K562 (cell line): ENCODE measurements around the gene NSF. TPM values are rescaled to one million over a fixed set of nuclear protein-coding genes. Genes with fewer than 3 reads are reported as not detected.

Source experiments
- ATAC-seq: fragments of 200-7000 bp; cut with Tn5 transposase; 3 replicates; pipeline ENCODE4 v1.9.1; 2020; ENCODE audit warnings: moderate library complexity
- BruUV-seq: library from RNA; stranded (reverse); fragments of 400-500 nt; replicated peaks from 2 replicates; lab custom pipeline; 2021; lab: Mats Ljungman, UMichigan
- CTCF ChIA-PET: fragments of 300-600 bp; formaldehyde crosslinking; extraction: SDS; loops from one replicate; lab custom pipeline; 2021; ENCODE audit warnings: low intra/inter-chr PET ratio; lab: Yijun Ruan, JAX
- POLR2A ChIA-PET: fragments of 300-600, 350-650 bp; sonication (Branson Sonifier 250); formaldehyde crosslinking; extraction: SDS; loops from one replicate; lab custom pipeline; 2021; ENCODE audit warnings: antibody characterized with exemption, inconsistent platforms; lab: Yijun Ruan, JAX
- DNase-seq, 4 experiments: peaks; one replicate each; pipeline versions ENCODE4 v3.0.0 to v3.0.0-alpha.2; 2011 to 2018; ENCODE audit warnings: low spot score in 3 of 4, mixed read lengths in 3 of 4; ENCODE audit errors: extremely low read depth in 1 of 4
- FAIRE-seq: peaks from 2 replicates; lab custom pipeline; 2011; peaks lifted over from hg19 to GRCh38; lab: Jason Lieb, UNC
- H2AFZ ChIP-seq: 2 replicates; pipeline ENCODE4 v1.6.0; 2011; ENCODE audit warnings: low read depth, low read length, control low read depth, inconsistent platforms
- H3K27ac ChIP-seq: fragments of 200-600 bp; 3 replicates; pipeline ENCODE4 v1.8.0; 2011; ENCODE audit warnings: low read depth, mild to moderate bottlenecking, control low read depth, inconsistent platforms, low read length, moderate library complexity, mixed read lengths; ENCODE audit errors: extremely low read depth
- H3K27me3 ChIP-seq, 2 experiments: fragments of 300-600 bp in 1 of 2; 2 replicates in 1 of 2; 3 replicates in 1 of 2; pipeline versions ENCODE4 v1.6.0 to v1.8.0; 2011; ENCODE audit warnings: inconsistent platforms in 2 of 2, low read length in 2 of 2, mild to moderate bottlenecking in 1 of 2, mixed read lengths in 1 of 2, moderate library complexity in 1 of 2; ENCODE audit not compliant: control insufficient read depth in 2 of 2, insufficient read depth in 2 of 2
- H3K36me3 ChIP-seq: fragments of 300-600 bp; 3 replicates; pipeline ENCODE4 v1.8.0; 2011; ENCODE audit warnings: mild to moderate bottlenecking, low read length, inconsistent platforms; ENCODE audit not compliant: control insufficient read depth, insufficient read depth
- H3K4me1 ChIP-seq, 2 experiments: fragments of 200-600 bp in 1 of 2; replicated peaks in 1 of 2; 2 replicates in 1 of 2; 3 replicates in 1 of 2; pipeline versions ENCODE4 v1.5.1 to v1.8.0; 2011; ENCODE audit warnings: inconsistent platforms in 2 of 2, low read length in 2 of 2, mild to moderate bottlenecking in 1 of 2, mixed read lengths in 1 of 2, moderate library complexity in 1 of 2; ENCODE audit not compliant: control insufficient read depth in 2 of 2, insufficient read depth in 2 of 2
- H3K4me2 ChIP-seq: 2 replicates; pipeline ENCODE4 v1.6.1; 2011; ENCODE audit warnings: low read length, control low read depth, inconsistent platforms, mixed read lengths; ENCODE audit not compliant: insufficient read depth
- H3K4me3 ChIP-seq: fragments of 200-600 bp; sonication (generic), shearing (Covaris generic); 2 replicates; pipeline ENCODE4 v1.5.1; 2016; ENCODE audit warnings: control low read depth, inconsistent platforms
- H3K79me2 ChIP-seq: fragments of 200-600 bp; 3 replicates; pipeline ENCODE4 v1.8.0; 2011; ENCODE audit warnings: low read length, inconsistent platforms; ENCODE audit not compliant: control insufficient read depth, insufficient read depth
- H3K9ac ChIP-seq, 2 experiments: 2 replicates each; pipeline versions ENCODE4 v1.6.0 to v1.6.1; 2011; ENCODE audit warnings: low read depth in 2 of 2, low read length in 2 of 2, control low read depth in 1 of 2, inconsistent platforms in 1 of 2, mild to moderate bottlenecking in 1 of 2, mixed read lengths in 1 of 2; ENCODE audit not compliant: insufficient read depth in 1 of 2
- H3K9me1 ChIP-seq: one replicate; pipeline ENCODE4 v1.6.0; 2011; ENCODE audit warnings: inconsistent platforms, mild to moderate bottlenecking, low read length, moderate library complexity; ENCODE audit not compliant: control insufficient read depth, insufficient read depth
- H3K9me3 ChIP-seq: replicated peaks from 2 replicates; pipeline ENCODE4 v1.5.1; 2011; ENCODE audit warnings: low read depth, low read length, inconsistent platforms; ENCODE audit not compliant: control insufficient read depth, insufficient read depth
- H4K20me1 ChIP-seq: replicated peaks from 2 replicates; pipeline ENCODE4 v1.6.1; 2011; ENCODE audit warnings: low read length, inconsistent platforms, mixed read lengths; ENCODE audit not compliant: control insufficient read depth, insufficient read depth
- ATF6 ChIP-seq: sonication (generic); formaldehyde crosslinking; IDR thresholded peaks from 2 replicates; pipeline ENCODE4 v1.4.0; 2020; ENCODE audit warnings: mild to moderate bottlenecking, missing genetic modification reagents
- DLX4 ChIP-seq: fragments of 250-450 bp; sonication (Bioruptor Pico); IDR thresholded peaks from 2 replicates; pipeline ENCODE4 v1.6.1; 2021; ENCODE audit warnings: mild to moderate bottlenecking
- HOMEZ ChIP-seq: fragments of 250-450 bp; sonication (Bioruptor Pico); IDR thresholded peaks from 2 replicates; pipeline ENCODE4 v1.4.0; 2020; ENCODE audit warnings: mild to moderate bottlenecking, moderate library complexity
- SREBF2 ChIP-seq: sonication (generic); formaldehyde crosslinking; IDR thresholded peaks from 2 replicates; pipeline ENCODE4 v1.4.0; 2020; ENCODE audit warnings: mild to moderate bottlenecking, missing genetic modification reagents
- THRA ChIP-seq: fragments of 450-650 bp; IDR thresholded peaks from 2 replicates; pipeline ENCODE4 v1.6.1; 2017; ENCODE audit warnings: mild to moderate bottlenecking, moderate library complexity
- ZBTB33 ChIP-seq: sonication (generic); formaldehyde crosslinking; IDR thresholded peaks from 2 replicates; pipeline ENCODE4 v1.8.1; 2023; ENCODE audit warnings: mild to moderate bottlenecking, missing genetic modification reagents
- ZNF143 ChIP-seq: sonication (generic); formaldehyde crosslinking; IDR thresholded peaks from 2 replicates; pipeline ENCODE4 v1.9.0; 2022; ENCODE audit warnings: mild to moderate bottlenecking, missing genetic modification reagents
- WGBS: fragments of 100-300 bp; shearing (Covaris generic); methylation state at CpG from one replicate; pipeline ENCODE4 v1.1.6; 2016; ENCODE audit warnings: low coverage, mixed read lengths; ENCODE audit not compliant: insufficient coverage; ENCODE audit errors: missing lambda C conversion rate; 5-methylcytosine and 5-hydroxymethylcytosine counted together
- in situ Hi-C: fragments of 300-500 bp; cut with MboI; formaldehyde crosslinking; loops from 4 replicates; pipeline ENCODE4 v1.15.0; 2018; ENCODE audit warnings: inconsistent platforms, mixed read lengths
- intact Hi-C: fragments of 100-400 bp; cut with micrococcal nuclease; formaldehyde crosslinking; loops from 2 replicates; pipeline ENCODE4 v1.14.2; 2022
- polyA plus RNA-seq, 8 experiments: library from polyadenylated mRNA; depleted of rRNA in 4 of 8; stranded (reverse) in 5 of 8; unstranded in 3 of 8; fragments of >200 nt; fragmentation: Nextera tagmentation in 2 of 8; fragmentation: Illumina TruSeq in 1 of 8; extraction: Ambion mirVana in 2 of 8; extraction: Trizol in 1 of 8; gene quantifications; 2 replicates each; pipeline versions ENCODE4 v1.2.1 to v1.2.3, GENCODE V29; 2011 to 2014; ENCODE audit warnings: inconsistent platforms in 1 of 8, missing spikeins in 1 of 8
- total RNA-seq, 7 experiments: library from RNA; depleted of rRNA in 6 of 7; stranded (reverse); fragments of >200 nt in 6 of 7; fragmentation: Illumina TruSeq in 2 of 7; extraction: Trizol in 2 of 7; gene quantifications; 2 replicates each; pipeline versions ENCODE4 v1.2.1 to v1.2.3, GENCODE V29; 2011 to 2021; ENCODE audit warnings: low replicate concordance in 1 of 7

Gene NSF
- total and polyA plus RNA-seq, 9 of the 15 experiments (the other 6 are each of a cell fraction or from before 2014, with no cell fraction given) = 16.7 to 39.8 (median 36.7) TPM

GRCh38 chr17:46764709-46765401 is 174.4 kb downstream of the NSF start (continued):
- no peak for TF ChIP-seq HOMEZ (CRISPR knock-in tag)

GRCh38 chr17:46765453-46765852 is 175.0 kb downstream of the NSF start:
- Histone ChIP-seq H3K4me3 (no peak overlapping the region), H3K4me1 (peaks cover 30 to 44% of the 10 kb centered on the region in 2 experiments), H3K36me3 (no peaks in the 10 kb centered on the region; the same call in 2 of the 3 replicates), H3K27ac (peak overlapping the region; percentile 74), H3K4me2 (peak overlapping the region; percentile 70), H3K27me3 (no peaks in the 10 kb centered on the region), H3K9ac (peak overlapping the region in 1 of 2 experiments; percentile 84; a peak in 2 of 4 replicates), H3K9me1 (no peaks in the 10 kb centered on the region), H3K9me3 (no peaks in the 10 kb centered on the region), H2AFZ (peak overlapping the region; percentile 14; the same call in 1 of the 2 replicates), H4K20me1 (no peaks in the 10 kb centered on the region), H3K79me2 (peaks cover 4% of the 10 kb centered on the region; the same call in 2 of the 3 replicates)
- TF ChIP-seq ATF6 (CRISPR knock-in tag) (no peak), ZBTB33 (CRISPR knock-in tag) (0 out of 2 replicates have a peak, but pooled peaks have one; percentile 43), THRA (no peak), DLX4 (CRISPR knock-in tag) (no peak), ZNF143 (peak; percentile 41; the same call in 1 of the 2 replicates), SREBF2 (CRISPR knock-in tag) (no peak)
- DNase-seq (no peak), ATAC-seq (peak; percentile 31), FAIRE-seq (no peak)
- intact Hi-C loops = no loop called here
- ChIA-PET CTCF (no interaction called here), POLR2A (interaction anchor here (0.6 to 1.9 kb wide), 3 partner anchors 9 to 138 kb away, joined by 3 to 7 read pairs (median 6); no protein-coding TSS in a partner anchor)
- WGBS = 82% methylated on average over 12 of the region's 12 CpGs
- in situ Hi-C loops = loop anchor here (25.0 kb wide), 1 partner anchor 328 kb away; no protein-coding TSS in a partner anchor
- BruUV-seq = no TSS peak
